GM12878 (cell line): ENCODE data around the gene NOD2.

Experiments used
- EP300 ChIP-seq, 2 experiments: fragments of 150-350 bp in 1 of 2; IDR thresholded peaks; 2 replicates each; pipeline ENCODE4 v1.6.1; 2011 to 2012; ENCODE audit warnings: low read depth in 2 of 2, low read length in 2 of 2, borderline replicate concordance in 1 of 2, improper control_type of control experiment in 1 of 2, inconsistent platforms in 1 of 2; ENCODE audit not compliant: control insufficient read depth in 1 of 2
- EZH2 ChIP-seq: IDR thresholded peaks from 2 replicates; pipeline ENCODE4 v1.6.1; 2012; ENCODE audit warnings: low read depth, mild to moderate bottlenecking, control low read depth, inconsistent platforms, low read length, borderline replicate concordance; ENCODE audit not compliant: control insufficient read depth
- FOS ChIP-seq: IDR thresholded peaks from 3 replicates; pipeline ENCODE4 v1.6.1; 2011; ENCODE audit warnings: borderline replicate concordance; ENCODE audit not compliant: insufficient read length; ENCODE audit errors: extremely low read depth
- NR2F1 ChIP-seq: fragments of 450-650 bp; conservative IDR thresholded peaks from 2 replicates; pipeline ENCODE4 v1.6.1; 2017; ENCODE audit warnings: mild to moderate bottlenecking
- POLR2A ChIP-seq: IDR thresholded peaks from 2 replicates; pipeline ENCODE4 v1.6.1; 2011; ENCODE audit warnings: low read depth, mild to moderate bottlenecking, low read length
- POLR2AphosphoS5 ChIP-seq: IDR thresholded peaks from 2 replicates; pipeline ENCODE4 v1.6.1; 2011; ENCODE audit warnings: mild to moderate bottlenecking, low read length, inconsistent platforms
- SMC3 ChIP-seq: IDR thresholded peaks from 2 replicates; pipeline ENCODE4 v1.6.1; 2011; ENCODE audit warnings: low read length, improper control_type of control experiment, borderline replicate concordance
- SPI1 ChIP-seq: IDR thresholded peaks from 2 replicates; pipeline ENCODE4 v1.6.1; 2011; ENCODE audit warnings: low read depth, mild to moderate bottlenecking, low read length, moderate library complexity, borderline replicate concordance; ENCODE audit not compliant: insufficient read depth
- SRF ChIP-seq, 2 experiments: IDR thresholded peaks; 2 replicates each; pipeline ENCODE4 v1.6.1; 2011; ENCODE audit warnings: low read depth in 2 of 2, low read length in 2 of 2, mild to moderate bottlenecking in 1 of 2, moderate library complexity in 1 of 2
- ZNF274 ChIP-seq: IDR thresholded peaks from one replicate; pipeline ENCODE4 v1.8.0; 2011; ENCODE audit not compliant: insufficient read length, insufficient read depth
- TF ChIP-seq, protein P1 (sequence below): fragments of 450-650 bp; IDR thresholded peaks from 2 replicates; pipeline ENCODE4 v1.6.1; 2014; ENCODE audit warnings: mild to moderate bottlenecking
- TF ChIP-seq, protein P2 (sequence below): fragments of 450-650 bp; formaldehyde crosslinking; IDR thresholded peaks from 2 replicates; pipeline ENCODE4 v1.5.0; 2022; ENCODE audit warnings: mild to moderate bottlenecking, missing genetic modification characterization
- TF ChIP-seq, protein P3 (sequence below), 3 experiments: IDR thresholded peaks in 2 of 3; conservative IDR thresholded peaks in 1 of 3; 2 replicates each; pipeline ENCODE4 v1.5.1; 2011; ENCODE audit warnings: low read depth in 3 of 3, low read length in 3 of 3, mild to moderate bottlenecking in 3 of 3, control low read depth in 2 of 3, moderate library complexity in 2 of 3, inconsistent platforms in 1 of 3, mixed read lengths in 1 of 3; ENCODE audit not compliant: control insufficient read depth in 2 of 3, insufficient read depth in 1 of 3; ENCODE audit errors: extremely low read depth in 1 of 3

DNA sequence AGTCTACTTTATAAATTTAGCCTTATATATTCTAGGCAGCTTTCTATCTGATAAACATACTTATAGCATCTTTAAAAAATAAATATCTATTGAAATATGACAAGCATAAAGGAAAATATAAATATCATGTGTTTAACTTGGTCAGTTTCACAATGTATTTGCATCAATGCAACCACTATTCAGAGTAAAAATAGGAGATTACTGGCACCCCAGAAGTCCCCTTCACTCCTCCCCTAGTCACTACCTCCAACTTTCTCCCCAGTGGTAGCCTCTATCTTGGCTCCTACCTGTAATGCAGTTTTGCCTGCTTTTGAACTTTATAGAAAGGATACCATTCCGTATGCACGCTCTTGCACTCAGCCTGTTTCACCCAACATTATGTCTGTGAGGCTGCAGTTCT lies 3.2 kb upstream of the NOD2 start:
- no peak for TF ChIP-seq SMC3
- TF ChIP-seq FOS, result no peak
- TF ChIP-seq, protein P1, sequence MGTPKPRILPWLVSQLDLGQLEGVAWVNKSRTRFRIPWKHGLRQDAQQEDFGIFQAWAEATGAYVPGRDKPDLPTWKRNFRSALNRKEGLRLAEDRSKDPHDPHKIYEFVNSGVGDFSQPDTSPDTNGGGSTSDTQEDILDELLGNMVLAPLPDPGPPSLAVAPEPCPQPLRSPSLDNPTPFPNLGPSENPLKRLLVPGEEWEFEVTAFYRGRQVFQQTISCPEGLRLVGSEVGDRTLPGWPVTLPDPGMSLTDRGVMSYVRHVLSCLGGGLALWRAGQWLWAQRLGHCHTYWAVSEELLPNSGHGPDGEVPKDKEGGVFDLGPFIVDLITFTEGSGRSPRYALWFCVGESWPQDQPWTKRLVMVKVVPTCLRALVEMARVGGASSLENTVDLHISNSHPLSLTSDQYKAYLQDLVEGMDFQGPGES, result no peak
- TF ChIP-seq, protein P2, sequence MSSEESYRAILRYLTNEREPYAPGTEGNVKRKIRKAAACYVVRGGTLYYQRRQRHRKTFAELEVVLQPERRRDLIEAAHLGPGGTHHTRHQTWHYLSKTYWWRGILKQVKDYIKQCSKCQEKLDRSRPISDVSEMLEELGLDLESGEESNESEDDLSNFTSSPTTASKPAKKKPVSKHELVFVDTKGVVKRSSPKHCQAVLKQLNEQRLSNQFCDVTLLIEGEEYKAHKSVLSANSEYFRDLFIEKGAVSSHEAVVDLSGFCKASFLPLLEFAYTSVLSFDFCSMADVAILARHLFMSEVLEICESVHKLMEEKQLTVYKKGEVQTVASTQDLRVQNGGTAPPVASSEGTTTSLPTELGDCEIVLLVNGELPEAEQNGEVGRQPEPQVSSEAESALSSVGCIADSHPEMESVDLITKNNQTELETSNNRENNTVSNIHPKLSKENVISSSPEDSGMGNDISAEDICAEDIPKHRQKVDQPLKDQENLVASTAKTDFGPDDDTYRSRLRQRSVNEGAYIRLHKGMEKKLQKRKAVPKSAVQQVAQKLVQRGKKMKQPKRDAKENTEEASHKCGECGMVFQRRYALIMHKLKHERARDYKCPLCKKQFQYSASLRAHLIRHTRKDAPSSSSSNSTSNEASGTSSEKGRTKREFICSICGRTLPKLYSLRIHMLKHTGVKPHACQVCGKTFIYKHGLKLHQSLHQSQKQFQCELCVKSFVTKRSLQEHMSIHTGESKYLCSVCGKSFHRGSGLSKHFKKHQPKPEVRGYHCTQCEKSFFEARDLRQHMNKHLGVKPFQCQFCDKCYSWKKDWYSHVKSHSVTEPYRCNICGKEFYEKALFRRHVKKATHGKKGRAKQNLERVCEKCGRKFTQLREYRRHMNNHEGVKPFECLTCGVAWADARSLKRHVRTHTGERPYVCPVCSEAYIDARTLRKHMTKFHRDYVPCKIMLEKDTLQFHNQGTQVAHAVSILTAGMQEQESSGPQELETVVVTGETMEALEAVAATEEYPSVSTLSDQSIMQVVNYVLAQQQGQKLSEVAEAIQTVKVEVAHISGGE (CRISPR knock-in tag), result no peak
- no peak for TF ChIP-seq POLR2A
- TF ChIP-seq, protein P3, sequence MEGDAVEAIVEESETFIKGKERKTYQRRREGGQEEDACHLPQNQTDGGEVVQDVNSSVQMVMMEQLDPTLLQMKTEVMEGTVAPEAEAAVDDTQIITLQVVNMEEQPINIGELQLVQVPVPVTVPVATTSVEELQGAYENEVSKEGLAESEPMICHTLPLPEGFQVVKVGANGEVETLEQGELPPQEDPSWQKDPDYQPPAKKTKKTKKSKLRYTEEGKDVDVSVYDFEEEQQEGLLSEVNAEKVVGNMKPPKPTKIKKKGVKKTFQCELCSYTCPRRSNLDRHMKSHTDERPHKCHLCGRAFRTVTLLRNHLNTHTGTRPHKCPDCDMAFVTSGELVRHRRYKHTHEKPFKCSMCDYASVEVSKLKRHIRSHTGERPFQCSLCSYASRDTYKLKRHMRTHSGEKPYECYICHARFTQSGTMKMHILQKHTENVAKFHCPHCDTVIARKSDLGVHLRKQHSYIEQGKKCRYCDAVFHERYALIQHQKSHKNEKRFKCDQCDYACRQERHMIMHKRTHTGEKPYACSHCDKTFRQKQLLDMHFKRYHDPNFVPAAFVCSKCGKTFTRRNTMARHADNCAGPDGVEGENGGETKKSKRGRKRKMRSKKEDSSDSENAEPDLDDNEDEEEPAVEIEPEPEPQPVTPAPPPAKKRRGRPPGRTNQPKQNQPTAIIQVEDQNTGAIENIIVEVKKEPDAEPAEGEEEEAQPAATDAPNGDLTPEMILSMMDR (IDR thresholded peaks at IDR 0.05 in 2 of 3, conservative IDR thresholded peaks at IDR 0.05 in 1 of 3; ENCODE audit: control insufficient read depth in 2 of 3, extremely low read depth in 1 of 3, insufficient read depth in 1 of 3, low read depth in 3 of 3, low read length in 3 of 3), result no peak
- TF ChIP-seq SRF (IDR thresholded peaks at IDR 0.05; ENCODE audit: low read depth in 2 of 2, low read length in 2 of 2), result no peak
- TF ChIP-seq EP300 (IDR thresholded peaks at IDR 0.05; ENCODE audit: borderline replicate concordance in 1 of 2, control insufficient read depth in 1 of 2, low read depth in 2 of 2, low read length in 2 of 2), result no peak
- no peak for TF ChIP-seq NR2F1
- no peak for TF ChIP-seq SPI1
- TF ChIP-seq EZH2, result no peak
- TF ChIP-seq POLR2AphosphoS5, result no peak
- no peak for TF ChIP-seq ZNF274
